HepG2 (cell line): ENCODE measurements around the gene CSNK2B.

ENCODE experiments used
- CTCF ChIP-seq: sonication (generic); formaldehyde crosslinking; IDR thresholded peaks from 2 replicates; pipeline ENCODE4 v1.5.0; 2020; ENCODE audit warnings: mild to moderate bottlenecking, missing genetic modification reagents, moderate library complexity
- ETV6 ChIP-seq: sonication (generic); formaldehyde crosslinking; conservative IDR thresholded peaks from 2 replicates; pipeline ENCODE4 v1.4.0; 2020; ENCODE audit warnings: missing genetic modification reagents
- HOMEZ ChIP-seq: IDR thresholded peaks from 2 replicates; pipeline ENCODE4 v1.6.1; 2016; ENCODE audit warnings: low read depth
- JUN ChIP-seq: sonication (generic); formaldehyde crosslinking; IDR thresholded peaks from 2 replicates; pipeline ENCODE4 v1.4.0; 2020; ENCODE audit warnings: mild to moderate bottlenecking, missing genetic modification reagents
- POLR2A ChIP-seq, 2 experiments: IDR thresholded peaks; 2 replicates each; pipeline ENCODE4 v1.6.1; 2011; ENCODE audit warnings: low read depth in 2 of 2, low read length in 2 of 2, mild to moderate bottlenecking in 1 of 2, moderate library complexity in 1 of 2; ENCODE audit not compliant: insufficient read depth in 1 of 2
- PRDM15 ChIP-seq: sonication (generic); formaldehyde crosslinking; IDR thresholded peaks from 2 replicates; pipeline ENCODE4 v1.4.0; 2020; ENCODE audit warnings: missing genetic modification reagents
- REST ChIP-seq, 2 experiments: IDR thresholded peaks; 2 replicates each; pipeline ENCODE4 v1.6.1; 2011 to 2012; ENCODE audit warnings: low read length in 2 of 2, borderline replicate concordance in 1 of 2, low read depth in 1 of 2, mild to moderate bottlenecking in 1 of 2, moderate library complexity in 1 of 2
- RFX5 ChIP-seq: IDR thresholded peaks from 2 replicates; pipeline ENCODE4 v1.6.1; 2011; ENCODE audit warnings: low read depth, low read length, improper control_type of control experiment
- RNF219 ChIP-seq: sonication (generic); formaldehyde crosslinking; IDR thresholded peaks from 2 replicates; pipeline ENCODE4 v1.5.0; 2020; ENCODE audit warnings: mild to moderate bottlenecking, missing genetic modification reagents
- USF2 ChIP-seq, 2 experiments: sonication (generic) in 1 of 2; formaldehyde crosslinking in 1 of 2; IDR thresholded peaks; 2 replicates each; pipeline versions ENCODE4 v1.5.1 to v1.6.1; 2011 to 2020; ENCODE audit warnings: borderline replicate concordance in 1 of 2, low read depth in 1 of 2, low read length in 1 of 2, mild to moderate bottlenecking in 1 of 2, missing genetic modification reagents in 1 of 2, moderate library complexity in 1 of 2
- ZFP41 ChIP-seq: sonication (generic); formaldehyde crosslinking; IDR thresholded peaks from 2 replicates; pipeline ENCODE4 v1.4.0; 2020; ENCODE audit warnings: mild to moderate bottlenecking, missing genetic modification reagents, borderline replicate concordance
- ZFP82 ChIP-seq: sonication (generic); formaldehyde crosslinking; IDR thresholded peaks from 2 replicates; pipeline ENCODE4 v1.5.1; 2020; ENCODE audit warnings: mild to moderate bottlenecking, missing genetic modification reagents, borderline replicate concordance
- ZSCAN22 ChIP-seq: sonication (generic); formaldehyde crosslinking; IDR thresholded peaks from 2 replicates; pipeline ENCODE4 v1.4.0; 2020; ENCODE audit warnings: mild to moderate bottlenecking, missing genetic modification reagents

GRCh38 chr6:31629014-31629413, 36.9 kb upstream of the CSNK2B start:
- TF ChIP-seq USF2 (IDR thresholded peaks at IDR 0.05; ENCODE audit: low read depth, low read length) (no peak), USF2 (CRISPR knock-in tag; IDR thresholded peaks at IDR 0.05; ENCODE audit: borderline replicate concordance) (no peak), RFX5 (no peak), ZFP41 (CRISPR knock-in tag) (no peak), JUN (CRISPR knock-in tag) (no peak), ZSCAN22 (CRISPR knock-in tag) (no peak), ETV6 (CRISPR knock-in tag) (no peak), POLR2A (IDR thresholded peaks at IDR 0.05; ENCODE audit: insufficient read depth in 1 of 2, low read depth in 2 of 2, low read length in 2 of 2) (no peak), ZFP82 (no peak), CTCF (CRISPR knock-in tag) (no peak), HOMEZ (no peak), RNF219 (CRISPR knock-in tag) (no peak), PRDM15 (CRISPR knock-in tag) (no peak), REST (IDR thresholded peaks at IDR 0.05; ENCODE audit: borderline replicate concordance in 1 of 2, low read depth in 1 of 2, low read length in 2 of 2) (no peak)
